Body of pancreas (tissue), 4 donors: Measurements from ENCODE around the gene INTS15. TPM values are rescaled to one million over a fixed set of nuclear protein-coding genes. Genes with fewer than 3 reads are reported as not detected.
"Not testable (repeated sequence)": the region's sequence is repeated elsewhere in the genome, so short reads cannot be mapped to it uniquely, and the experiment has no call there.

ENCODE experiments used
- ATAC-seq: fragments of 150-250 bp; one replicate; pipeline ENCODE4 v1.9.1; 2016
- DNase-seq, 4 donors: peaks; one replicate each; pipeline ENCODE4 v3.0.0-alpha.2; 2019
- H3K27ac ChIP-seq, 4 donors: fragments of 200-600 bp; sonication (generic); 1 replicate in 3 of 4; 2 replicates in 1 of 4; pipeline versions ENCODE4 v1.5.1 to v1.6.1; 2016 to 2019; ENCODE audit warnings: mild to moderate bottlenecking in 1 of 4, mixed read lengths in 1 of 4, moderate library complexity in 1 of 4
- H3K27me3 ChIP-seq, 2 donors: fragments of 200-600 bp; sonication (generic); one replicate each; pipeline ENCODE4 v1.6.0; 2016; ENCODE audit warnings: mild to moderate bottlenecking in 1 of 2
- H3K36me3 ChIP-seq, 2 donors: fragments of 200-600 bp; sonication (generic); replicated peaks in 1 of 2; 2 replicates each; pipeline ENCODE4 v1.5.1; 2016; ENCODE audit warnings: low read depth in 2 of 2; ENCODE audit not compliant: insufficient read depth in 1 of 2
- H3K4me1 ChIP-seq: fragments of 200-600 bp; sonication (generic); one replicate; pipeline ENCODE4 v1.6.0; 2016
- H3K4me3 ChIP-seq, 2 donors: fragments of 200-600 bp; sonication (generic); 1 replicate in 1 of 2; 2 replicates in 1 of 2; pipeline ENCODE4 v1.5.1; 2016 to 2019
- H3K9me3 ChIP-seq, 3 donors: fragments of 200-600 bp; sonication (generic); 1 replicate in 2 of 3; 2 replicates in 1 of 3; pipeline ENCODE4 v1.5.1; 2016
- CTCF ChIP-seq, 7 experiments: fragments of 450-650 bp in 4 of 7; fragments of 200-600 bp in 3 of 7; sonication (generic) in 3 of 7; IDR thresholded peaks; one replicate each; pipeline ENCODE4 v1.5.1; 2016 to 2019; ENCODE audit warnings: antibody characterized with exemption in 7 of 7
- POLR2A ChIP-seq, 3 donors: fragments of 450-650 bp; IDR thresholded peaks; one replicate each; pipeline ENCODE4 v1.6.1; 2016; ENCODE audit warnings: antibody characterized with exemption in 3 of 3, mild to moderate bottlenecking in 2 of 3
- WGBS, 2 donors: methylation state at CpG; one replicate each; pipeline ENCODE4 v1.1.5; 2017; 5-methylcytosine and 5-hydroxymethylcytosine counted together
- intact Hi-C: fragments of 100-400 bp; cut with DNase I; formaldehyde crosslinking; loops from one replicate; pipeline ENCODE4 v1.15.1; 2023
- total RNA-seq, 2 donors: library from RNA; depleted of rRNA; stranded (reverse); fragments of >200 nt; gene quantifications; one replicate each; pipeline ENCODE4 v1.1.0, GENCODE V29; 2016

INTS15 gene
- total RNA-seq, 2 donors from 2014 or later = 25.7 to 40.5 TPM

GRCh38 chr7:6567886-6568285 lies 21.9 kb upstream of the INTS15 start:
- Histone ChIP-seq H3K4me1 (no peaks in the 10 kb centered on the region), H3K27ac (no peak overlapping the region), H3K27me3 (no peaks in the 10 kb centered on the region), H3K36me3 (no peaks in the 10 kb centered on the region), H3K9me3 (no peaks in the 10 kb centered on the region), H3K4me3 (no peak overlapping the region)
- DNase-seq (no peak), ATAC-seq (no peak)
- intact Hi-C loops = no loop called here
- WGBS, 2 donors = 60 to 78% methylated on average over 3 of the region's 3 CpGs
- no peak for TF ChIP-seq CTCF (IDR thresholded peaks at IDR 0.05)
- no peak for TF ChIP-seq POLR2A (IDR thresholded peaks at IDR 0.05)

GRCh38 chr7:6571160-6571779 lies 18.6 kb upstream of the INTS15 start:
- Histone ChIP-seq H3K27ac (no peak overlapping the region), H3K27me3 (no peaks in the 10 kb centered on the region), H3K4me3 (no peak overlapping the region), H3K4me1 (peaks cover under 1% of the 10 kb centered on the region), H3K36me3 (no peaks in the 10 kb centered on the region), H3K9me3 (no peaks in the 10 kb centered on the region)
- WGBS, 2 donors = 47 to 58% methylated on average over 7 of the region's 7 CpGs
- intact Hi-C loops = no loop called here
- ATAC-seq (no peak), DNase-seq (no peak)
- no peak for TF ChIP-seq POLR2A (IDR thresholded peaks at IDR 0.05)
- TF ChIP-seq CTCF (IDR thresholded peaks at IDR 0.05) = no peak

- H3K27ac ChIP-seq = no peak overlapping the region
- TF ChIP-seq CTCF (IDR thresholded peaks at IDR 0.05) (no peak), POLR2A (IDR thresholded peaks at IDR 0.05) (no peak)
- intact Hi-C loops = no loop called here
- peaks cover 0 to under 1% of the 10 kb centered on the region in 2 donors for H3K36me3 ChIP-seq
- DNase-seq = no peak
- H3K27me3 ChIP-seq = no peaks in the 10 kb centered on the region
- no peak overlapping the region for H3K4me3 ChIP-seq
- peaks cover 15% of the 10 kb centered on the region for H3K4me1 ChIP-seq
- ATAC-seq = no peak
- 66 to 73% methylated on average over 8 to 9 of the region's 9 CpGs for WGBS, 2 donors
- no peaks in the 10 kb centered on the region for H3K9me3 ChIP-seq
Observed at GRCh38 chr7:6575281-6576023, 14.4 kb upstream of the INTS15 start.

- peak overlapping the region in 1 of 4 donors; percentile 89 for H3K27ac ChIP-seq
- intact Hi-C loops = no loop called here
- DNase-seq = no peak
Observed at GRCh38 chr7:6576024-6576866, 13.6 kb upstream of the INTS15 start.

GRCh38 chr7:6576867-6577368 lies 12.9 kb upstream of the INTS15 start:
- intact Hi-C loops, H3K9me3 ChIP-seq, H3K36me3 ChIP-seq, ATAC-seq, H3K27me3 ChIP-seq: not testable (repeated sequence)
- H3K4me3 ChIP-seq = peak overlapping the region; percentile 30 to 52
- 9 to 13% methylated on average over 13 to 14 of the region's 14 CpGs for WGBS, 2 donors
- H3K4me1 ChIP-seq = peaks cover 15% of the 10 kb centered on the region
- DNase-seq = peak in 2 of 4 donors; percentile 12 to 25
- peak overlapping the region in 3 of 4 donors; percentile 82 to 97 (median 89) for H3K27ac ChIP-seq

More at GRCh38 chr7:6576024-6576866, 13.6 kb upstream of the INTS15 start:
- Histone ChIP-seq H3K4me3 (no peak overlapping the region), H3K9me3 (no peaks in the 10 kb centered on the region), H3K27me3 (no peaks in the 10 kb centered on the region), H3K36me3 (peaks cover 0 to 3% of the 10 kb centered on the region in 2 donors), H3K4me1 (peaks cover 15% of the 10 kb centered on the region)
- 66 to 69% methylated on average over 10 to 13 of the region's 14 CpGs for WGBS, 2 donors
- TF ChIP-seq POLR2A (IDR thresholded peaks at IDR 0.05) (no peak), CTCF (IDR thresholded peaks at IDR 0.05) (no peak)
- ATAC-seq = no peak
